AG04450 (cell line): ENCODE data around the gene GAR1. TPM values are rescaled to one million over a fixed set of nuclear protein-coding genes. Genes with fewer than 3 reads are reported as not detected.

ENCODE experiments used
- CTCF ChIA-PET: fragments of 300-600, 350-600 bp; formaldehyde crosslinking; extraction: SDS; loops from one replicate; lab custom pipeline; 2022; ENCODE audit warnings: antibody characterized with exemption, inconsistent platforms; lab: Charles Lee
- POLR2A ChIA-PET: fragments of 350-600 bp; formaldehyde crosslinking; extraction: SDS; loops from one replicate; lab custom pipeline; 2021; ENCODE audit warnings: antibody characterized with exemption, inconsistent platforms; lab: Yijun Ruan, JAX
- DNase-seq: peaks from one replicate; pipeline ENCODE4 v3.0.0-alpha.2; 2011; ENCODE audit warnings: low read depth, low spot score
- H3K27ac ChIP-seq: one replicate; pipeline ENCODE4 v1.5.1; 2012; ENCODE audit warnings: low read depth, low read length, control low read depth
- H3K27me3 ChIP-seq: one replicate; pipeline ENCODE4 v1.6.0; 2012; ENCODE audit warnings: low read length; ENCODE audit not compliant: control insufficient read depth, insufficient read depth
- H3K4me3 ChIP-seq: 2 replicates; pipeline ENCODE4 v1.5.1; 2011; ENCODE audit warnings: mild to moderate bottlenecking, low read depth, low read length, control low read depth
- H3K9me3 ChIP-seq: 2 replicates; pipeline ENCODE4 v1.5.1; 2012; ENCODE audit warnings: low read length; ENCODE audit not compliant: control insufficient read depth, insufficient read depth
- polyA plus RNA-seq: library from polyadenylated mRNA; depleted of rRNA; stranded (reverse); fragments of >200 nt; gene quantifications from 2 replicates; pipeline ENCODE4 v1.2.3, GENCODE V29; 2011
- TF ChIP-seq, protein P1 (sequence below): IDR thresholded peaks from 2 replicates; pipeline ENCODE4 v1.5.1; 2011; ENCODE audit warnings: low read depth, low read length, control low read depth, inconsistent platforms

The GAR1 gene
- polyA plus RNA-seq, 1 experiment = 23.7 TPM

DNA sequence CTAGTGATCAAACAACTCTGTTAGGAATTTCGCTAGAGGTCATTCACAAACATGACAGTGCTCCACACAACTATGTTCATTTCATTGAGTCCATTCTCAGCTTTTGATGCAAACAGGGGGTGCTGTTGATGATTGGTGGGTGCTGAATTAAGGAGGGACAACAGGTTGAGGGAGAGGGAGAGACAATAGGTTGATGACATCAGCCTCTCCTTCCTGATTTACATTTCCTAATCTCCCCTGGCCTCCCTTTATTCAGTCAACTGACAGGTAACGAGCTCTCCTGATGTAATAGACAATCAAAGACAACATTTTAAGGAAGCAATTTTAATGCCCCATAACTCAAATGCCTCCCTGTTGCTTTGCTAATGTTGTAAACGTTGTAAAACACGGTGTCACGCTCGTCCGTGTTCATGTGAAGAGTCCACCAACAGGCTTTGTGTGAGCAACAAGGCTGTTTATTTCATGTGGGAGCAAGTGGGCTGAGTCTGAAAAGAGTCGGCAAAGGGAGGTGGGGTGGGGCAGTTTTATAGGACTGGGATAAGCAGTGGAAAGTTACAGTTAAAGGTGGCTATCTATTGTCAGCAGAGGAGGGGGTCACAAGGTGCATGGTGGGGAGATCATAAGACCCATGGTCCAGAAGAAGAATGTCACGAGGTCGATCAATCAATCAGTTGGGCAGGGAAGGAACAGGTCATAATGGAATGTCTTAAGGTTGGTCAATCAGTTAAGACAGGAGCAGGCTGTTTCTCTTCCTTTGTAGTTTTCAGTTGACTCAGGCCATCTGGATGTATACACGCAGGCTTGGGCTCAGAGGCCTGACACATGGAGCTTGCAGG lies 4.8 kb upstream of the GAR1 start:
- POLR2A ChIA-PET = no interaction called here
- TF ChIP-seq, protein P1, sequence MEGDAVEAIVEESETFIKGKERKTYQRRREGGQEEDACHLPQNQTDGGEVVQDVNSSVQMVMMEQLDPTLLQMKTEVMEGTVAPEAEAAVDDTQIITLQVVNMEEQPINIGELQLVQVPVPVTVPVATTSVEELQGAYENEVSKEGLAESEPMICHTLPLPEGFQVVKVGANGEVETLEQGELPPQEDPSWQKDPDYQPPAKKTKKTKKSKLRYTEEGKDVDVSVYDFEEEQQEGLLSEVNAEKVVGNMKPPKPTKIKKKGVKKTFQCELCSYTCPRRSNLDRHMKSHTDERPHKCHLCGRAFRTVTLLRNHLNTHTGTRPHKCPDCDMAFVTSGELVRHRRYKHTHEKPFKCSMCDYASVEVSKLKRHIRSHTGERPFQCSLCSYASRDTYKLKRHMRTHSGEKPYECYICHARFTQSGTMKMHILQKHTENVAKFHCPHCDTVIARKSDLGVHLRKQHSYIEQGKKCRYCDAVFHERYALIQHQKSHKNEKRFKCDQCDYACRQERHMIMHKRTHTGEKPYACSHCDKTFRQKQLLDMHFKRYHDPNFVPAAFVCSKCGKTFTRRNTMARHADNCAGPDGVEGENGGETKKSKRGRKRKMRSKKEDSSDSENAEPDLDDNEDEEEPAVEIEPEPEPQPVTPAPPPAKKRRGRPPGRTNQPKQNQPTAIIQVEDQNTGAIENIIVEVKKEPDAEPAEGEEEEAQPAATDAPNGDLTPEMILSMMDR = no peak
- CTCF ChIA-PET = no interaction called here

DNA sequence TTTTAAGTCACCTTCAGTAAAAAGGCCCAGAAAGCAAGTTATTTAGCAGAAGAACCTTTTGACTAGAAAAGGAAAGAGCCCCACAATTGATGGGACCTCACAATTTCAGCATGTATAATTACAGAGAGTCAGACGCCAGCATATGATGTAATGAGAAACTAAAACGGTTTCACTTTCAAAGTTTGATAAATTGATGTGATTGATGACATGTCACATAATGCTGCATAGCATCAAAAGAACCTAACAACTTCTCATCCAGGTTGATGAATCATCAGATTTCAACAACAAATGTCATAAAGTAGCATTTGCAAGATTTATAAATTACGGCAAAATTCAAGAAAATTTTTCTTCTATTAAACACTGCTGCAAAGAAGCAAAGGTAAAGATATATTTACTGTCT lies 3.9 kb upstream of the GAR1 start:
- TF ChIP-seq, protein P1 = no peak
- ChIA-PET POLR2A (no interaction called here), CTCF (no interaction called here)
- DNase-seq = no peak
- Histone ChIP-seq H3K4me3 (no peak overlapping the region), H3K9me3 (peaks cover 4% of the 10 kb centered on the region; the same call in 1 of the 2 replicates), H3K27me3 (peaks cover 3% of the 10 kb centered on the region), H3K27ac (no peak overlapping the region)

More for the DNA sequence above, 4.8 kb upstream of the GAR1 start:
- Histone ChIP-seq H3K27ac (no peak overlapping the region), H3K9me3 (peaks cover 4% of the 10 kb centered on the region; the same call in 1 of the 2 replicates), H3K4me3 (no peak overlapping the region), H3K27me3 (peaks cover 3% of the 10 kb centered on the region)
- DNase-seq = no peak

DNA sequence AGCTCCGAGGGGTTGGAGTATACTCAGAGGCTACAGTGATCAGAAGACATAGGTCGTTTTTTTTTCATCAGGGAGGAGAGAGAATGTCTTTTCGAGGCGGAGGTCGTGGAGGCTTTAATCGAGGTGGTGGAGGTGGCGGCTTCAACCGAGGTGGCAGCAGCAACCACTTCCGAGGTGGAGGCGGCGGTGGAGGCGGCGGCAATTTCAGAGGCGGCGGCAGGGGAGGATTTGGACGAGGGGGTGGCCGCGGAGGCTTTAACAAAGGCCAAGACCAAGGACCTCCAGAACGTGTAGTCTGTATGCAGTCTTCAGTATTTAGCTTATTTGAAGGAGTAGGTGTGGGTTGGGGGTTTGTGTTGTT lies 500 bp downstream of the GAR1 start:
- Histone ChIP-seq H3K9me3 (peaks cover 4% of the 10 kb centered on the region; the same call in 1 of the 2 replicates), H3K27ac (peak overlapping the region; percentile 69), H3K27me3 (no peaks in the 10 kb centered on the region), H3K4me3 (peak overlapping the region; percentile 96)
- no peak for DNase-seq
- ChIA-PET CTCF (interaction anchor here (0.5 to 2.5 kb wide), 4 partner anchors 11 to 1225 kb away, joined by 3 to 17 read pairs (median 5); partner anchors contain the start of gene RRH), POLR2A (no interaction called here)
- TF ChIP-seq, protein P1 = no peak

DNA sequence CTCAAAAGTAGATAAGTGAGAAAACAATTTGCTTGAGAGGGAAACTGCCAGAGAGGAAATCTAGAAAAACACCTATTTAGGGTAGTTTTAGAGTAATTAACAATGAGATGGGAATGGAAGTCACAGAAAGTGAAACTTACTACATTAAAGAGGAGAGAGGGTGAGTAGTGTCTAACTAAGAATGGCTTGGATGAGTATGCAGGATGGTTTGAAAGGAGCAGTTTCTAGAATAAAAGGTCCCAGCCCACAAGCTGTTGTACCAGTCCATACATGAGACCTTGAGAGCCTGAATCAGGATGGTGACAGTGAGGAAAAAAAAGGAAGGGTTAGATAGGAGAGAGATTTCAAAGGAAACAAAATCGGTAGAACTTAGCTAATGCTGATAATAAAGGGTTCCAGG lies 1.3 kb downstream of the GAR1 start:
- no peak overlapping the region for H3K27ac ChIP-seq
- ChIA-PET POLR2A (no interaction called here), CTCF (interaction anchor here (1.3 to 2.5 kb wide), 2 partner anchors 10 to 384 kb away, joined by 7 to 17 read pairs; partner anchors contain the start of gene RRH)
- TF ChIP-seq, protein P1 = no peak
- DNase-seq = no peak
- H3K27me3 ChIP-seq = no peaks in the 10 kb centered on the region
- H3K4me3 ChIP-seq = peak overlapping the region; percentile 96
- H3K9me3 ChIP-seq = peaks cover 4% of the 10 kb centered on the region; the same call in 1 of the 2 replicates

DNA sequence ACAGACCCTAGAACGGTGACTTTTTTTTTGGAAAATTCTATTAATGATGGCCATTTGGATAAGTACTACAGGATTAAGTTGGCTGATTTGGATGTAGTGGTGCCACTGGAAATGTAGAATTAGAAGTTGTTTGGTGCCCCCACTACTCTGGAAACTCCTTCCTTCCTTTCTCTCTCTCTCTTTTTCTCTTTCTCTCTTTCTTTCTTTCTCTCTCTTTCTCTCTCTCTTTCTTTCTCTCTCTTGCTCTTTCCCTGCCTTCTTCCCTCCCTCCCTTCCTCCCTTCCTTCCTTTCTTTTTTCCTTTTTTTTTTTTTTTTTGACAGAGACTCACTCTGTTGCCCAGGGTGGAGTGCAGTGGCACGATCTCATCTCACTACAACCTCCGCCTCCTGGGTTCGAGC lies 2.7 kb downstream of the GAR1 start:
- TF ChIP-seq, protein P1 = no peak
- ChIA-PET CTCF (interaction anchor here (1.1 to 2.5 kb wide), 2 partner anchors 8 to 391 kb away, joined by 3 to 17 read pairs; partner anchors contain the start of gene RRH), POLR2A (no interaction called here)

More for the DNA sequence above, 2.7 kb downstream of the GAR1 start:
- no peak overlapping the region for H3K27ac ChIP-seq
- H3K9me3 ChIP-seq = peaks cover 4% of the 10 kb centered on the region; the same call in 1 of the 2 replicates
- H3K4me3 ChIP-seq = no peak overlapping the region
- no peaks in the 10 kb centered on the region for H3K27me3 ChIP-seq
- DNase-seq = no peak
